ENCODE results near the gene COQ7. TPM values are rescaled to one million over a fixed set of nuclear protein-coding genes. Genes with fewer than 3 reads are reported as not detected.

The COQ7 gene
- total RNA-seq, 1 donor from 2014 or later: 15.5 TPM

DNA sequence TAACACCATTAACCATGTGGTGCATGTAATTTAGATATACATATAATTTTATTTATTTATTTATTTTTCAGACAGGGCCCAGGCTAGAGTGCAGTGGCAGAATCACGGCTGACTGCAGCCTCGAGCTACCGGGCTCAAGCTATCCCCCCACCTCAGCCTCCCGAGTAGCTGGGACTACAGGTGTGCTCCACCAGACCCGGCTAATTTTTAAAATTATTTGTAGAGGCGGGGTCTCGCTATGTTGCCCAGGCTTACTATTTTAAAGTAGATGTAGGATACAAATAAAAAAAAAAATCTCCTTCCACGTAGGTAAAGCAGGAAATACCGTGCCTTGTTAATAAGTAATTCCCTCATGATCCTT lies 446 bp upstream of the COQ7 start:
- peaks cover 2% of the 10 kb centered on the region for H3K36me3 ChIP-seq (ENCODE audit: control insufficient read depth, insufficient read depth, low read length)
- TF ChIP-seq, protein P1, sequence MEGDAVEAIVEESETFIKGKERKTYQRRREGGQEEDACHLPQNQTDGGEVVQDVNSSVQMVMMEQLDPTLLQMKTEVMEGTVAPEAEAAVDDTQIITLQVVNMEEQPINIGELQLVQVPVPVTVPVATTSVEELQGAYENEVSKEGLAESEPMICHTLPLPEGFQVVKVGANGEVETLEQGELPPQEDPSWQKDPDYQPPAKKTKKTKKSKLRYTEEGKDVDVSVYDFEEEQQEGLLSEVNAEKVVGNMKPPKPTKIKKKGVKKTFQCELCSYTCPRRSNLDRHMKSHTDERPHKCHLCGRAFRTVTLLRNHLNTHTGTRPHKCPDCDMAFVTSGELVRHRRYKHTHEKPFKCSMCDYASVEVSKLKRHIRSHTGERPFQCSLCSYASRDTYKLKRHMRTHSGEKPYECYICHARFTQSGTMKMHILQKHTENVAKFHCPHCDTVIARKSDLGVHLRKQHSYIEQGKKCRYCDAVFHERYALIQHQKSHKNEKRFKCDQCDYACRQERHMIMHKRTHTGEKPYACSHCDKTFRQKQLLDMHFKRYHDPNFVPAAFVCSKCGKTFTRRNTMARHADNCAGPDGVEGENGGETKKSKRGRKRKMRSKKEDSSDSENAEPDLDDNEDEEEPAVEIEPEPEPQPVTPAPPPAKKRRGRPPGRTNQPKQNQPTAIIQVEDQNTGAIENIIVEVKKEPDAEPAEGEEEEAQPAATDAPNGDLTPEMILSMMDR (IDR thresholded peaks at IDR 0.05; ENCODE audit: insufficient read depth, low read length, severe bottlenecking): no peak
- no peaks in the 10 kb centered on the region for H3K27me3 ChIP-seq (ENCODE audit: control insufficient read depth, insufficient read depth, low read length)
- H3K4me3 ChIP-seq (ENCODE audit: low read depth, low read length): no peak overlapping the region
- FAIRE-seq (no peak), DNase-seq (ENCODE audit: low read depth) (no peak)

DNA sequence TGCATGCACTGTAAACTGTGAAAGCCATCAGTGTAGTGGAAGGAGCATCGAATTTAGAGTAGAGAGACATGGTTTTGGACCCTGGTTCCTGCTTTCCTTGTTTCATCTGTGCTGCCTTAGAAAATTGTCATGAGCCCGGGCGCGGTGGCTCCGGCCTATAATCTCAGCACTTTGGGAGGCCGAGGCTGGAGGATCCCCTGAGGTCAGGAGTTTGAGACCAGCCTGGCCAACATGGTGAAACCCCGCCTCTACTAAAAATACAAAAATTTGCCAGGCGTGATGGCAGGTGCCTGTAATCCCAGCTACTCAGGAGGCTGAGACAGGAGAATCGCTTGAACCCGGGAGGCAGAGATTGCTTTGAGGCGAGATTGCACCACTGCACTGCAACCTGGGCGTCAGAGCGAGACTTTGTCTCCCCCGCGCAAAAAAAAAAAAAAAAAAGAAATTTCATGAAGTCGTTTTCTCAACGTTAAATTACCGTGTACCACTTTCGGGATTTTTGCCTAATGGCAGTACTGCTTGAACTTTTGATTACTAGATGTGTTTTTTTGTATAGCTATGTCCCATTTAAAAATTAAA lies 912 bp downstream of the COQ7 start:
- DNase-seq (ENCODE audit: low read depth) (no peak), FAIRE-seq (no peak)

DNA sequence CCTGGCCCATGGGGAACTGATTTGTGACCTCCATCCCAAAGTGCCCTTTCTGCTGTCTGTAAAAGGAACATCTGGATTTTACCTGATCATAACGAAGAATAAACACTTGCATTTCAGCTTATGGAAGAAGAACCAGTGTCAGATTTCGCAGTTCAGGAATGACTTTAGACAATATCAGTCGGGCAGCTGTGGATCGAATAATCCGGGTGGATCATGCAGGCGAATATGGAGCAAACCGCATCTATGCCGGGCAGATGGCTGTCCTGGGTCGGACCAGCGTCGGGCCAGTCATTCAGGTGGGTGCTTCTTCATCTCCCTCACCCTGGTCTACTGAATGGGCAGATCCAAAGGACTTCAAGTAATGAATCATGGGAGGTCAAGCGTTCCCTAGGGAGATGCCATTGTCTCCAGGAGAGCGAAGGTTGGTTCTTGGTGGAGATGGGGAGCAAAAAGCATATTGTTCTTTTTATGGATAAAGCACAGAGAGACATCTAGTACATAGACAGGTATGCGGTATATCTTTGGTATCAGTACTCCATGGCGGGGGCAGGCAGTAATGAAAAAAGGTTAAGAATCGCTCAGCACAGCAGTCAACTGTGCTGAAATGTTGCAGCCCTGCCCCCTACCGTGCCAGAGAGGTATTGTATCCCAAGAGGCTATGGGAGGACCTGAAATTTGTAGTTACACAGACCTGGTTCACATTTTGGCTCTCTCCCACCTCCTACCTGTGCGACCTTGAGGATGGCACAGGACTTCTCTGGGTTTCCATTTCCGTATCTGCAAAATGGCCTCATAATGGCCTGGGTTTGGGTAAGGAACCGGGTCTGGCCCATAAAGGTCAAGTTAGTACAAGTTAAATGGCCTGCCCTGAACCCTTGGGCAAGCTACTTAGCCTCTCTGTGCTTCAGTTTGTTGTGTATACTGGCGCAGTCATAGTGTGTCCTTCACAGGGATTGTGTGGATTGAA lies 4.7 kb downstream of the COQ7 start:
- H3K36me3 ChIP-seq (ENCODE audit: control insufficient read depth, insufficient read depth, low read length): peaks cover 8% of the 10 kb centered on the region
- FAIRE-seq (no peak), DNase-seq (ENCODE audit: low read depth) (peak; percentile 57)
- no peak overlapping the region for H3K4me3 ChIP-seq (ENCODE audit: low read depth, low read length)
- no peaks in the 10 kb centered on the region for H3K27me3 ChIP-seq (ENCODE audit: control insufficient read depth, insufficient read depth, low read length)
- TF ChIP-seq, protein P1 (IDR thresholded peaks at IDR 0.05; ENCODE audit: insufficient read depth, low read length, severe bottlenecking): peak; percentile 82

More for the DNA sequence above, 912 bp downstream of the COQ7 start:
- peaks cover 3% of the 10 kb centered on the region for H3K36me3 ChIP-seq (ENCODE audit: control insufficient read depth, insufficient read depth, low read length)
- peak overlapping the region; percentile 67 for H3K4me3 ChIP-seq (ENCODE audit: low read depth, low read length)
- TF ChIP-seq, protein P1 (IDR thresholded peaks at IDR 0.05; ENCODE audit: insufficient read depth, low read length, severe bottlenecking): no peak
- H3K27me3 ChIP-seq (ENCODE audit: control insufficient read depth, insufficient read depth, low read length): no peaks in the 10 kb centered on the region

DNA sequence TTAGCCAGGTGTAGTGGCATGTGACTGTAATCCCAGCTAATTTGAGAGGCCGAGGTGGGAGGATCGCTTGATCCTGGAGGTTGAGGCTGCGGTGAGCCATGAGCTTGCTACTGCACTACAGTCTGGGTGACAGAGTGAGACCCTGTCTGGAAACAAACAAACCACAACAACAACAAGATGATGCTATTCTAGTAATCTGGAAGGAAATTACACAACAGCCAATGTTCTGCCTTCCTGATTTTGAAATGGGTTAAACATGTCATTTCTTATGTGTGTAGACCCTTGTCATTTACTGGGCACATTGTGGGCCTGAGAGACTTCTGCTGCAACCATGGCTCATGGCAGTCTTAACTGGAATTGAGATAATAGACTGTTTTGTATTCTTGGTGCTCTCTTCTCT lies 5.9 kb downstream of the COQ7 start:
- DNase-seq (ENCODE audit: low read depth): no peak
- no peak for FAIRE-seq
- Histone ChIP-seq H3K27me3 (ENCODE audit: control insufficient read depth, insufficient read depth, low read length) (no peaks in the 10 kb centered on the region), H3K36me3 (ENCODE audit: control insufficient read depth, insufficient read depth, low read length) (peaks cover 8% of the 10 kb centered on the region), H3K4me3 (ENCODE audit: low read depth, low read length) (no peak overlapping the region)
- TF ChIP-seq, protein P1 (IDR thresholded peaks at IDR 0.05; ENCODE audit: insufficient read depth, low read length, severe bottlenecking): no peak

DNA sequence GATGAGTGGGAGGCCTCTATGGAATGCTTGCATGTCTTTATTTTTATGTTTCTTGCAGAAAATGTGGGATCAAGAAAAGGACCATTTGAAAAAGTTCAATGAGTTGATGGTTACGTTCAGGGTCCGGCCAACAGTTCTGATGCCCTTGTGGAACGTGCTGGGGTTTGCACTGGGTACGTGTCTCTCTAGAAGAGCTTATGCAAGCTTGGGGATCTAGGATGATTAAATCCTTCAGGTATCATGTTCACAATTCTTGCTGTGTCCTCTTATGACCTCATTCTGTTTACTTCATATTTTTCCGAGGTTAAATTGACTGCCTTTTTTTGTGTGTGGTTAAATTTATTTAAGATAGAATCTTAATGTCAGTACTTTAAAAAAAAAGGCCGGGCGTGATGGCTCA lies 6.4 kb downstream of the COQ7 start:
- FAIRE-seq (no peak), DNase-seq (ENCODE audit: low read depth) (no peak)
- H3K27me3 ChIP-seq (ENCODE audit: control insufficient read depth, insufficient read depth, low read length): no peaks in the 10 kb centered on the region
- H3K4me3 ChIP-seq (ENCODE audit: low read depth, low read length): no peak overlapping the region
- TF ChIP-seq, protein P1 (IDR thresholded peaks at IDR 0.05; ENCODE audit: insufficient read depth, low read length, severe bottlenecking): no peak
- H3K36me3 ChIP-seq (ENCODE audit: control insufficient read depth, insufficient read depth, low read length): peaks cover 8% of the 10 kb centered on the region
